Fibroblast of peridontal ligament (primary cell): Measurements from ENCODE around the gene GBX1.

ENCODE experiments used
- DNase-seq: peaks from one replicate; pipeline ENCODE4 v3.0.0-alpha.2; 2010; ENCODE audit errors: extremely low read depth

GBX1 gene

DNA sequence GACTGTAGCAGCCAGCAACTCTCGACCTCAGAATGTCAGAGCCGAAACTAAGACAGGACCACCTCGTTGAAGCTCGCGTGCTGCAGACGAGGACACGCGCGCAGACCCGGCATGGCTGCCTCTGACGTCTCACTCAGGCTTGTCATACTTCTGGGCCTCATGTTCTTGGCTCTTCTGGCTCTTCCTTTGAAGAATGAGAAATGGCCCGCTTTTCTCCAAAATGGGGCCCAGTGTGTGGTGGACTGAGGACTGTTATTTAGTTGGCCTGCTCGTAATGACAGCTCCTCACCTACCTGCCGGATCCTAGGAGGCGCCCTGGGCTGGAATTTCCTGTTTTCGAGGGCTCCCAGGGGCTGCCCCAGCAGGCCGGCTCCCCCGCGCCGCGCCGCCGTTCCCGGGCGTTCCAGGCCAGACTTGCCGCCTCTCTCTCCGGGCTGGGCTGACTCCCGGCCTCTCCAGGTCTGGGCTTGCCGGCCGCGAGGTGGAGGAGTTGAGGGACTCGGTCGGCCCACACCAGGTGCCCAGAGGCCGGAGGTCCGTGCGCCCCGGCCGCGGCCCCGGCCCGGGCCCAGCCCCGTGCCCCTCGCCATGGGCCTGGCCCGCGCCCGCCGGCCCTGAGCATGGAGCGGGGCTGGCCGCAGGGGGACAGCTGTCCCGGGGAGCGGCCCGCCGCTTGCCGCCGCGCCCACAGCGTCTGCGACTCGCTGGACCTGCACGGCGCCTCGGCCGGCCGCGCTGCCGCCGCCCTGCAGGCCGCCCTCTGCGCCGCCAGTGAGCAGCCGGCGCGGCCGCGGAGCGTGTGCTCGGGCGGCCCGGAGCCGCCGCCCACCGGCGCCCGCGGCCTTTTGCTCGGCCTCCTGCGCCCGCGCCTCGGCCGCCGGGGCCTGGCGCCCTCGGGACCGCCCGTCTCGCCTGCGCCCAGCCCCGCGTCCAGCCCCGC is 53.1 kb downstream of the GBX1 start:
- no peak for DNase-seq

DNA sequence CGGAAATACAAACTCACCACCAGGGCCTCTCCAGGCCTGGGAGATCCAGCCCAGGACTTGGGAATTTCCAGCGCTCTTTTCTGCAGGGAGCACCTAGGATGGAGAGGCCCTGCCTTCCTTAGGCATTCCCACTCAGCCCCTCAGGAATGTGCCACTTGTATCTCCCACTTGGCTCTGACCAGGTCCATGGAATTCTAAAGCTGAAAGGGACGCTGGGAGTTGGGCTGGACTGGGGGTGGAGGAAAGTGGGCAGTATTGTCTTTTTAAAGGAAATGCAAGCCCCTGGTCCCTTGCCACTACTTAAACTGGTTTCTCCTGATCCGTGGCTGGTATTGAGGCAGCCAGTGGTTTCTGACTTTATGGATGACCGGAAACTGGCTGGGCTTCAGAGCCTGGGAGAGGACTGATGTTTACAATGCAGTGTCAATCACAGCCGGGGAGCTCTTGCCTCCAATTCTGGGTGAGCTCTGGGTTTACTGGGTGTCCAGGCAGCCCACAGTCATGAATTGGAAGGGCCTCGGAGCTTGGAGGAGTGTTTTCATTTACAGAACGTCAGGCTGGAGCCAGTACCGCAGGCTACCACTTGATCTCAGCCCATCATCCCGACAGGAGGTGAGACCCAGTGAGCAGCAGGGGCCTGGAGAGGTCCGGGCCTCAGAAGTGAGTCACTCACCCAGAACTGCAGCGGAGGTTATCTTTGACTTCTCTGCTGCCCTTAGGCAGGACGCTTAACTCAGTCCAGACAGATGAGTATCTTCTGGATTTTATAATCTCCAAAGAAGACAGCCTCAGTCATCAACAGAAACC is 53.9 kb downstream of the GBX1 start:
- DNase-seq, result peak; percentile 71

DNA sequence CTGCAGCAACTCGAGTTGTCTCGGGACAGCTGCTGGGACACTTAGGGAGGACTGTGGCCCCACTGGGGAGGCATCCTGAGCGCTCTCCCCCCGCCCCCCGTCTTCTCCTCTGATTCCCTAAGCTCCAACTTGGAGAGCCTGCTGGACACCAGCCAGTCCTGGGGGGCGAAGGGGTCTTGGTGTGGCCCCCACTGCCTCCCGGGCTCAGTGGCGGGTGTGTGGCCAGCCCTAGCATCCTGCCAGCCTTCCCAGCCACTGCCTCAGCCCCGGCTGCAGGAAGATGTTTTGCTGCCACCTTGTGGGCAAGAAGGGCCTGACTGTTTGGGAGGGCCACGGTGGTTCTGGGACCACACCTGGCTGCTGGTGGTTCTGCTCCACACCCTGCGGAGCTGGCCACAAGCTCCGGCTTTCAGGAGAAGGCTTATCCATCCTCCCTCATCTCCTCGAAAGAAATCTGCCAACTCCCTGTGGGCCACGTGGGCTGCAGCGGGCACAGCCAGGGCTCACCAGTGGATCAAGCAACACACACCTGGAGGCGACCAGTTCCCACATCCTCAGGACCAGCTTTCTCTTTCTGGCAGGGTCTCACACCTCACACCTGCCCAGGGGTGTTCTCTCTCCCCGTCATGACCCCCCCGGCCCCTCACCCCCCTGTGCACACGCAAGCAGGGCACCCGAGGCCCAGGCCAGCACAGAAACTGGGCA is 56.4 kb downstream of the GBX1 start:
- DNase-seq, result peak; percentile 68

DNA sequence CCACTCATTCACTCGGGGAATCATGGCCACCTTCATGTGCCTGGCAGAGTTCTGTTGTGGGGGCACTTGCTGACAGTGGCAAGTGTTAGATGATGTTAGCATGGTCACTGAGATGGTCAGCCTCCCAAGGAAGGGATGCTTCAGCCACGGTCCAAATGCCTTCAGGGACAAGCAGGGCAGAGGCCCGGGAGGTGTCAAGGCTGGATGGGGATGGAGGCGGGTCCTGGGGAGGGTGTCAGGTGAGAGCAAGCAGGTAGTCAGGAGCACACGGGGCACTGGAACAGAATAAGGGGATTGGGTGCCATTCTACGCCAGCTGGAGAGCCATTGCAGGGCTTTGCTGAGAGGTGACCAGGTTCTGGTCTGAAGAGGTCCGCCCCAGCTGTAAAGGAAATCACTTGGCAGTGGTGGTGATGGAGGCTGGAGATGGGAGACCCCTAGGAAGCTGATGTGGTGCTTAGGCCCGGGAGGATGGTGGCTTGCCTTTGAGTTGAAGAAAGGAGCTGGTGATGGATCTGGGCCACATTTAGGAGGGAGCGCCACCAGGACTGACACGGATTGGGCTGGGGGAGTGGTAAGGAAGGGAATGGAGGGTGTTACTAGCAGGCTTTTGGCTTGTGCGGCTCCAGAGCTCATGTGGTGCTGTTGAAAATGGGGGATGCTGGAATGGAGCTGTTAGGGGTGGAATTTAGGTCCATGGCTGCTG is 57.1 kb downstream of the GBX1 start:
- DNase-seq, result no peak

DNA sequence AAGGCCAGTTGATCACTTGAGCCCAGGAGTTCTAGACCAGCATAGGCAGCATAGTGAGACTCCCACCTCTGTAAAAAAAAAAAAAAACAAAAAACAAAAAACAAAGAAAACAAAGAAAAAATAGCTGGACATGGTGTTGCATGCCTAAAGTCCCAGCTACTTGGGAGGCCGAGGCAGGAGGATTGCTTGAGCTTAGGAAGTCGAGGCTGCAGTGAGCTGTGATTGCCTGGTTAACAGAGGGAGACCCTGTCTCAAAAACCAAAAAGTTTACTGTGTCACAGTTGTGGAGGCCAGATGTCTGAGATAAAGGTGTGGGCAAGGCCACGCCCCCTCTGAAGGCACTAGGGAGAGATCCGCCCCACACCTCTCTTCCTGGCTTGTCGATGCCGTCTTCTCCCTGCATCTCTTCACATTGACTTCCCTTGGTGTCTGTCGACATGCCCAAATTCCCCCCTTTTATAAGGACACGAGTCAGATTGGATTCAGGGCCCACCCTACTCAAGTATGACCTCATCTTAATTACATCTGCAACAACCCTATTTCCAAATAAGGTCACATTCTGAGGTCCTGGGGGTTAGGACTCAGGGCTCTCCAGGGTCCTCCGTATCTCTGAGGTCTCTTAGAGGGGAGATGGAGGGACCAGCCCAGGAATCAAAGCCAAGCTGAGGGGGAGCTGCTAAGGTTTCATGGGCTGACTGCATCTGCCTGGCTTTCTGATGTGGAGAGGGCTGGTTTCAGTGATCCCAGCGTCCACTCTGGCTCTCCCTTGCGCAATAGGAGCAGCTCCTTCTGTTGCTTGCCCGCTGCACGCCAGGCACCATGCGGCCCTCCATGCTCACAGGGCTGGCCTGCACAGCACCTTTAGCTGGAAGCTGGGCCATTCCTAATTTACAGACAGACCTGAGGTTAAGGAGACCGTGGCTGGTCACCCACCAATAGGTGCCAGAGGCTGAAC is 58.1 kb downstream of the GBX1 start:
- no peak for DNase-seq

DNA sequence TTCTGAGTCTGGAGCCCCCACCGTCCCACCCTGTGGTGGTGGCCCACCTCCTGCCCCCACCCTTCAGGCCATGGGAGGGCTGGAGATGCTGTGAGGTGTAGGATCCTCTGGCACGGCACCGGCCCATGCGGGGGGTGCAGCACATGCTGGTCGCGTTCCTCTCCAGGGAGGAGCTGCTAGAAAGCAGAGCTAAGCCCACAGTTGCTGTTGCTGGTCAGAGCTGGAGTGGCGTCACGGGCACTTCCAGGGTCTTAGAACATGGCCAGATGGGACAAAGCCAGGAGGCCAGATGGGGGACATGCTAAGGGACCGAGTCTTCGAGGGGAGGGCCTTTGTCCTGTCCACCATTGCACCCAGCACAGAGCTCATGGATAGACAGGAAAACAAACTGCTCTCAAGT is 59.6 kb downstream of the GBX1 start:
- DNase-seq, result no peak

DNA sequence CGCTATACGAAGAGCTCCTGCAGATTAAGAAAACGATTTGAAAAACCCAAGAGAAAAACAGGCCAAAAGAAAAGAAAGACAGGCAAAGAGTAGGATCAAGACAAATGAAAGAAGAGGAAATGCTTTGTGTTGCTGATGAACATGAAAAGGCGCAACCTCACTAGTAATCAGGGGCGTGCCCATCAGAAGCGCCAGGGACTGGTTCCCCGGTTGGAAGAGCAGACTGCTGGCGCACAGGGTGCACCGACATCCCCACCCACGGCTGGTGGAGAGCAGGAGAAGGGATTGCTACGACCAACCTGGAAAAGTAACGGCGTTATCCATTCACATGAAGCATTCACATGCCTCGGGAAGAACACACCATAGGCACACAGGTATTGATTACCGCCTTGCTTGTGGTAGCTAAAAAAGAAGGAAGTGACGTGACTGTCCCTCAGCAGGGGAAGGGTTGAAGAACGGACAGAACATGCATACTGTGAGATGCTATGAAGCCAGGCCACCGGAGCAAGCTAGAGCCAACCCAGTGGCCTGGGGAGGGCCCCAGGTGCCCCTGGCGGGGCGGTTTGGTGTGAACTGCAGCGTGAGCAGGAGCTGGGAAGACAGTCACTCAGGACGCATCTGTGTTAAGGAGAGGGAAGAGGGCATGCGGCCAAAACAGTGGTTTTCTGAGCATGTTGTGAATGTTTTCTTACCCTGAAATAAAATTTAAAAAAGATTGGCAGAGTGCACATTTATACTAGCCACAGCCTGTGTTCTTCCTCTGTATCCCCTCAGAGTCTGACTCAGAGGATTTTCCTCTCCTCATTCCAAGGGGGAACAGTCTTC is 62.9 kb downstream of the GBX1 start:
- peak; percentile 90 for DNase-seq

DNA sequence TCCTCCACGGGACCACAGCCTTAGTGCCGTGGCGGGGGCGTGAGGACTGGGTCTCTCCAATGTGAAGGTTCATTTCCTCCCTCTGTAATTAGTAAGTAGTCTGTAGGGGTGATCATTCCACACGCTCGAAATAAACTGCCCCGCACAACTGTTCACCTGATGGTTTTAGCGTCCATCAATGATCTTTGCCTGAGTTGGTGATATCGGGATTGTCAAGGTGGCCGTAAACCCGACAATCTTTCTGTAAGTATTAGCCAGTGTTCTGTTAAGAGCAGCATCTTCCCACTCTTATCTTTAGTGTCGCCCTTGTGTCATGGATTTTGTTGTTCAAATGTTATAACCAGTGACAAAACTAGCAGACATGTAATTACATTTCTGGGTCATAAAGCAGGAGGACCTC is 63.5 kb downstream of the GBX1 start:
- no peak for DNase-seq

DNA sequence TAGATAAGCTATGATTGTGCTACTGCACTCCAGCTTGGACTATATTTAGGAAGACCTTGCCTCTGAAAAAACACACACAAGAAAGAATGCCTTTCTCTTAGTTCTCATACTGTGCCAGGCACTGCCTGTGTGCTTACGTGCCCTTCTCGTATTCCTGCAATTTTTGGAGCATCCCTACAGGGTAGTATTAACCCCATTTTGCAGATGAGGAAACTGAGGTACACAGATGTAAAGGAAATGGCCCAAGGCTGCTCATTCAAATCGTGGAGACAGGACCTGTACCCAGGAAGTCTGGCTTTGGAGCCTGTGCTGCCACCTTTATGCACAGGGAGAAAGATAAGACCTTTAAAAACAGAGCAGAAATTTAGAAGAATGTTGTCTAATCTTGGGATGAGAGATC is 64.5 kb downstream of the GBX1 start:
- no peak for DNase-seq

DNA sequence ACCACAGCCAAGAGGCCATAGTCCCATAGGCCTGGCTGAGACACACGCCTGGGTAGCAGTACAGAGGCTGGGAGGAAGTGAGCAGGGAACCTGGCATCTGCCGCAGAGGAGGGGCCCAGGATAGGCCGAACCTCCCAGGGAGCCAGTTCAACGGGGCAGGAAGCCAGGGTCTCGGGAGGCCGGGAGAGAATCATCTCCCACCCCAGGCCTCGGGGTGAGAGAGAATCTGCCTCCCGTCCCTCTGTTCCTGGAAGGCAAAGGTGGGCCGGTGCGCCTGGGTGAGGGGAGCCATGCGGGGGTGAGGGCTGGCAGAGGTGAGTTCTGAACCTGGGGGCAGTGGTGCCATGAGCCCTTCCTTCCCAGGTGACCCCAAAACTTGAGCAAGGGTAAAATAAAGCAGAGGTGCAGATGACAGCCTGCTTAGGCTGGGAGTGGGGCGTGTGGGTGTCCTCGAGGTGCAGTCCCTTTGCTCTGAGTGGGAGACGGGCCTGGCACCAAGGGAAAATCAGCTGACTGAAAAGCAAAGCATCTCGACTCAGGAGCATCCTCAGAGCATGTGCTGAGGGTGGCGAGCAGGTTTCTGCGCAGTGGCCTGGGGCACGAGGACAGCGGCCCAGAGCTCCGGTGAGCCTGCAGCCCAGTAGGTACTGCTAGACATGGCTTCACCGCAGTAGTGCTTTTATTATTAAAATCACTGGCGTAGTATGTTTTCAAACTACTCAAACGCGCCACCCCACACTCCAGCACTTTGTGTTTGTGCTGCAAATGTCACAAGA is 65.7 kb downstream of the GBX1 start:
- DNase-seq, result no peak

DNA sequence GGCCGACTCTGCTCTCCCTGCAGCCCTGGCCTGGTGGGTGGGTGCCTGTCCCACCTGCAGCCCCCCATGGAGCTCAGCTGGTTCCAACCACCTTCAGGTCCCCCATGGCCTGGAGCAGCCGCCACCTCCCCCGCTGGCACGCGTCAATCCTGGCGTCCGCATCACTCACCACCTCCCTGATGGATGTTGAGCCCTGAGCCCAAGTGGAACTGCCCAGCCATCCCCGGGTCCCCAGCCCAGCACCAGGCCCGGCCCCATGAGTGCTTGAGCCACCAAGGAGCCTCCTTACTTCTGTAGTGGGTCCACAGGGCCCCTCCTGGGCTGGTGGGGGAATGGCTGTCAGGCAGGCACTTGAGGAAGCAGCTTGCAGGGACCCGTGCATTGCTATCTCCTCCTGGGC is 66.6 kb downstream of the GBX1 start:
- DNase-seq, result no peak

DNA sequence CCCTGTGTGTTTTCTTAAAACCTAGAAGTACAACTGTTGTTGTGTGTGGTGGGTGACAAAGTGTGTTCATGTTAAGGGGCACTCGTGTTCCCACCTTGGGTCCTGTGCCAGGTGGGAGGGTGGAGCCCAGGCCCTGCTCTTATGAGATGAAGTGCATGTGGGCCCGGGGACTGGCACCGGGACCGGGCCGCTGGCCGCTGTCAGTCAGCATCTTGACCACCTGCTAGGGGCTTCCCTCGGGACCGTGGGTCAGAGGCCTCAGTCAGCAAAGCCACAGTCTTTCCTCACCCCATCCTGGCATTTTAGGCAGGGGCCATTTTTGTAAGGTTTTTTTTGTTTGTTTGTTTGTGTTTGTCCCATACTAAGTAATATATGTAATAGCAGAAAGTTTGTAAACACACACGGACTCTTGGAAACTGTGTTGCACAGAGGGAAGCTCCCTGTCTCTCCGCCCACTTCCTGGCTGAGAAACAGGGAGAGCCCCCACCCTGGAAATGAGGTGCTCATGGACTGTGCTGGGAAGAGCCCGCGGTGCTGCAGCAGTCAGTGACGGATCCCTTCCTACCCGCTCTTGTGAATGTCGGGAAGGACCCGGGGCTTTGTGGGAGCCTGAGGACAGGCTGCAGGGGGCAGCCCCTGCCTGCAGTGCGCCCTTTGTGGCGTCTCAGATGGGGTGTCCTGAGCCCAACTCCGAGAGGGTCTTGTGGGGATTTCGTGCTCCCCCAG is 67.8 kb downstream of the GBX1 start:
- DNase-seq, result no peak
